Peyer's patch (tissue), 4 donors: ENCODE data around the gene GLT8D1. TPM values are rescaled to one million over a fixed set of nuclear protein-coding genes. Genes with fewer than 3 reads are reported as not detected.

Source experiments
- DNase-seq, 3 donors: peaks; one replicate each; pipeline ENCODE4 v3.0.0-alpha.2; 2017 to 2019
- H3K27ac ChIP-seq, 4 donors: fragments of 200-600 bp; sonication (generic); one replicate each; pipeline ENCODE4 v1.5.1; 2016 to 2019
- H3K27me3 ChIP-seq, 2 donors: fragments of 200-600 bp; sonication (generic); one replicate each; pipeline ENCODE4 v1.5.1; 2019
- H3K36me3 ChIP-seq, 3 donors: fragments of 200-600 bp; sonication (generic); one replicate each; pipeline ENCODE4 v1.5.1; 2016 to 2019
- H3K4me1 ChIP-seq, 4 donors: fragments of 200-600 bp; sonication (generic); one replicate each; pipeline ENCODE4 v1.5.1; 2016 to 2019
- H3K4me3 ChIP-seq, 4 donors: fragments of 200-600 bp; sonication (generic); 1 replicate in 3 of 4; 2 replicates in 1 of 4; pipeline ENCODE4 v1.5.1; 2016 to 2019; ENCODE audit warnings: mild to moderate bottlenecking in 1 of 4
- H3K9me3 ChIP-seq, 4 donors: fragments of 200-600 bp; sonication (generic); one replicate each; pipeline ENCODE4 v1.5.1; 2016 to 2019; ENCODE audit warnings: mild to moderate bottlenecking in 1 of 4
- CTCF ChIP-seq, 6 experiments: fragments of 450-650 bp in 4 of 6; fragments of 200-600 bp in 2 of 6; sonication (generic) in 1 of 6; IDR thresholded peaks; one replicate each; pipeline ENCODE4 v1.5.1; 2017 to 2019; ENCODE audit warnings: antibody characterized with exemption in 6 of 6, mild to moderate bottlenecking in 3 of 6, moderate library complexity in 1 of 6
- POLR2A ChIP-seq, 2 donors: fragments of 450-650 bp; IDR thresholded peaks; one replicate each; pipeline ENCODE4 v1.5.1; 2017; ENCODE audit warnings: antibody characterized with exemption in 2 of 2, mild to moderate bottlenecking in 2 of 2, moderate library complexity in 2 of 2
- total RNA-seq, 4 donors: library from RNA; depleted of rRNA; stranded (reverse); fragments of >200 nt; gene quantifications; one replicate each; pipeline ENCODE4 v1.1.0, GENCODE V29; 2016

The GLT8D1 gene
- total RNA-seq, 4 donors from 2014 or later, result 25.6 to 31.2 (median 30.3) TPM

DNA sequence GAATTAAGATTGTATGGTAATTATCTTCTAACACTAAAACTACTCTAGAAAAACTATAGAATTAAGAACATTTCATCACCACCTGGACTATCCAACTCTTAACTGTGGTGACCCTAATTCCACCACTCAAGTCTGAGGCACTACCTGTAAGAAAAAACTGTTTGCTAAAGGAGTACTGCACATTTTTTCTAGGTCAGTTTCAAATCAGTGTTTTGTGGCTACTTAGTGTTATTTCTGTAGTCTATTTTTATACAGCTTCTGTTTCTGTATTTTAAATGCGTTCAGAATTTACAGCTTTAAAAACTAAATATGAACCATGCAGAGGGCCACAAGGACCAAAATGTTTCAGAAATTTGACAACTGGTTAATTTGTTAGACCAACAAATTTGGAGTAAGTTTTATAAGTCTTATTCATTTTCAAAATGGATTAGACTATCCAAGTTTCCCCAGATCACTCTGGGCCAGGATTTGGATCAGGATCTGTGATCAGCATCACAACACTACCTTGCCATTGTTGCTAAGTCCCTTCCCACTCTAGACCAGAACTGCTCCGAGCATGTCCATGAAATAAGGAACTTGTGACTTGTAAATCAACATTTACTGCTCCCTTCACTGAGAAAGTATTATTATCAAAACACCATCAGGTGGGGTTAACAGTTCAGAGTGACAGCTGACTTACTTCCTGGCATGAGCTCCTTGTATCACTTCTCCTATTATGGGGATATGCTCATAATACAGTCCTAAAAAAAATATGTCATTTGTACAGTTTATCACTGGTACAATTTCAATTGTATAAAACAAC is 8.6 kb downstream of the GLT8D1 start:
- Histone ChIP-seq H3K36me3 (peaks cover 0 to 79% (median 7%) of the 10 kb centered on the region in 3 donors), H3K9me3 (no peaks in the 10 kb centered on the region), H3K27me3 (no peaks in the 10 kb centered on the region), H3K4me1 (no peaks in the 10 kb centered on the region), H3K27ac (no peak overlapping the region), H3K4me3 (no peak overlapping the region)
- DNase-seq, result no peak
- TF ChIP-seq POLR2A (IDR thresholded peaks at IDR 0.05) (no peak), CTCF (IDR thresholded peaks at IDR 0.05) (no peak)

DNA sequence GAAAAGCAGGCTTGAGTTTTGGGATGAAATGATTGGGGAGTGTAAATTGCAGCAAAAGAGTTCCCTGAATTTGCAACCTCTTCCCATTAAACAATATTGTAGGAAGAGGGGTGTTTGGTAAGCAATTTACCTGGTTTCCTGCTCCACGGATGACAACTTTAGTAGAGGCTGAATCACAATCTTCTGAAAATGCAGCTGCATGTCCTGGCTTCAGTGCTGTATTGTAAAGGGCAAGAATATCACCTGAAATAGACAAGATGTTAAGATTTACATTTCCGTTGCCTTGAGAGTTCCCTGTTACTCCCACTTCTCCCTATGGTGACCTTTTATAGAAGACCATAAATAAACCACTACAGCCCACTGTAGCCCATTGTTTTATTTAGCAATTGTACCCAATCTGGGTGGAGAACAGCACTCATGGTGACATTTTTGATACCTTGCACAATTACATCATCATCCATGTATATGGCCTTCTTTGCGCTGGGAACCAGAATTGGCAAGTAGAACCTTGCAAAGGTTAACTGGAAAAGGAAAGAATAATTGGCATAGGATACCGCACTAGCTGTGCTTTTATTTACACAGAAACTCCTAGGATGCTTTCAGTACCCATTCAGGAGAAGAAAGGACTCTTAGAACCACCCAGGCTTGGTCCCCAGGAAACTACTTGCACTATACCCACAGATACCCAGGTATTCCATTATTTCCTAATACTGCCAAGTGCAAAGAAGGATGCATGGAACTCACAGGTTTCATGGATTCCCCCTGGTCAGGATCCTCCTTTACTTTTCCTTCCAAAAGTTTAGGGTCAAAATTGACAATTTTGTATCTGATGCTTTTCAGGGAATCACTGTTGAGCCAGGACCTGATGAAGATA is 9.6 kb downstream of the GLT8D1 start:
- Histone ChIP-seq H3K27me3 (no peaks in the 10 kb centered on the region), H3K27ac (no peak overlapping the region), H3K4me3 (no peak overlapping the region), H3K9me3 (no peaks in the 10 kb centered on the region), H3K4me1 (no peaks in the 10 kb centered on the region), H3K36me3 (peaks cover 0 to 89% (median 7%) of the 10 kb centered on the region in 3 donors)
- no peak for DNase-seq
- TF ChIP-seq CTCF (IDR thresholded peaks at IDR 0.05) (no peak), POLR2A (IDR thresholded peaks at IDR 0.05) (no peak)

DNA sequence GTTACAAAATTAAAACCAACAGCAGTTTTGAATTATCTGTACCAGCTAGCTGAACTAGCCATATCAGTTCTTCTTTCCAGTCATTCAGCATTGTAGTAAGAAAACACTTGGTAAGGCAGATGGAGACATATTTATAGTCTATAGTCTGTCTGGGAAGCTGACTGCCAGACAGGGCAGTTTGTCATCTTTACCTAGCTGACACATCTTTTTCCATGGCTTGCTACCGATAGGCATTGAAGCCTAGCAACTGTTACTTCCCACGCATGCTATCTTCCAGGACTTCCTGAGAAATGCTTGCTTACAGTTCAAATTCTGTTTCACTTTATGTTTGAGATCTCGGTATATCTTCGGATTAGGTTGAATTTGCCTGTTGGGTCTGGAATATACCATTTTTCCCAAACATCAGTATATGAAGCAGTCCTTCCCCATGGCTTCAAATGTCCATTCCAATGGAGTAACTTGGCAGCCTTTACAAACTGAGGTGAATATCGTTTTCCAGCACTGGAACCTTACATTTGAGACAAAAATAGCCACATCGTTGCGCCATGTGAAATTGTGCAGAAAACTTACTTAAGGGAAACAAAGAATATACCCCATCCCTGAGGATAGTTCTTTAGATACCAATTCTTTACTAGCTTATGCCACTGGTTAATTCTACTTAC is 10.9 kb downstream of the GLT8D1 start:
- no peaks in the 10 kb centered on the region for H3K27me3 ChIP-seq
- H3K4me1 ChIP-seq, result no peaks in the 10 kb centered on the region
- H3K4me3 ChIP-seq, result no peak overlapping the region
- peaks cover 0 to 99% (median 7%) of the 10 kb centered on the region in 3 donors for H3K36me3 ChIP-seq
- TF ChIP-seq CTCF (IDR thresholded peaks at IDR 0.05) (no peak), POLR2A (IDR thresholded peaks at IDR 0.05) (no peak)
- no peak for DNase-seq
- H3K27ac ChIP-seq, result no peak overlapping the region
- H3K9me3 ChIP-seq, result no peaks in the 10 kb centered on the region

GRCh38 chr3:52693071-52693470 is 12.5 kb downstream of the GLT8D1 start:
- no peak overlapping the region for H3K4me3 ChIP-seq
- H3K27ac ChIP-seq, result no peak overlapping the region
- H3K9me3 ChIP-seq, result no peaks in the 10 kb centered on the region
- H3K4me1 ChIP-seq, result no peaks in the 10 kb centered on the region
- TF ChIP-seq POLR2A (IDR thresholded peaks at IDR 0.05), result no peak
- no peak for TF ChIP-seq CTCF (IDR thresholded peaks at IDR 0.05)
- no peak for DNase-seq
- no peaks in the 10 kb centered on the region for H3K27me3 ChIP-seq
- H3K36me3 ChIP-seq, result peaks cover 0 to 100% (median 7%) of the 10 kb centered on the region in 3 donors

DNA sequence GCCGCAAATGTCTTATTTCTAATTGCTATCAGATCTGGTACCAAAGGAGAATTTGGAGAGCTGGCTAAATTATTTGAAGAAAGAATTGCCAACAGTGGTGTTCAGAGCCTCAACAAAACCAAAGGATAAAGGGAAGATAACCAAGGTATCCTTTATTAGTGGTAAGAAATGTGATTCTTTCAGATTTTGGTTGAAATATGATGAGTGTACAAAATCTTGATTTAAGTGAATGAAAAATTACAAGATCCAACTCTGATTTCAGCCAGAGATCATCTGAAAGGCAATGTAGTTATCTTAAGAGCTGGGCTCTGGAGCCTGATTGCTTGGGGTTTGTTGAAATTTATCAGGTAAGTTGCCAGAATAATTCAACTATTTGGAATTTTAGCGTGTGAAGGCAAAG is 15.0 kb downstream of the GLT8D1 start:
- H3K9me3 ChIP-seq, result no peaks in the 10 kb centered on the region
- H3K4me3 ChIP-seq, result no peak overlapping the region
- no peak for DNase-seq
- no peak overlapping the region for H3K27ac ChIP-seq
- TF ChIP-seq POLR2A (IDR thresholded peaks at IDR 0.05) (no peak), CTCF (IDR thresholded peaks at IDR 0.05) (no peak)
- H3K4me1 ChIP-seq, result peaks cover 0 to 8% (median 2%) of the 10 kb centered on the region in 4 donors
- H3K27me3 ChIP-seq, result no peaks in the 10 kb centered on the region
- peaks cover 0 to 83% (median 0%) of the 10 kb centered on the region in 3 donors for H3K36me3 ChIP-seq
